GM12873 (cell line): ENCODE data around the gene NRP2.

Source experiments
- CTCF ChIP-seq: IDR thresholded peaks from 2 replicates; pipeline ENCODE4 v1.5.1; 2012; ENCODE audit warnings: low read depth, mild to moderate bottlenecking, moderate library complexity, low read length, control low read depth; ENCODE audit not compliant: insufficient read depth; ENCODE audit errors: missing control alignments

Gene NRP2

GRCh38 chr2:205675861-205676516 is 6.3 kb upstream of the NRP2 start:
- TF ChIP-seq CTCF = peak; percentile 67

GRCh38 chr2:205678541-205679142 is 3.7 kb upstream of the NRP2 start:
- no peak for TF ChIP-seq CTCF

DNA sequence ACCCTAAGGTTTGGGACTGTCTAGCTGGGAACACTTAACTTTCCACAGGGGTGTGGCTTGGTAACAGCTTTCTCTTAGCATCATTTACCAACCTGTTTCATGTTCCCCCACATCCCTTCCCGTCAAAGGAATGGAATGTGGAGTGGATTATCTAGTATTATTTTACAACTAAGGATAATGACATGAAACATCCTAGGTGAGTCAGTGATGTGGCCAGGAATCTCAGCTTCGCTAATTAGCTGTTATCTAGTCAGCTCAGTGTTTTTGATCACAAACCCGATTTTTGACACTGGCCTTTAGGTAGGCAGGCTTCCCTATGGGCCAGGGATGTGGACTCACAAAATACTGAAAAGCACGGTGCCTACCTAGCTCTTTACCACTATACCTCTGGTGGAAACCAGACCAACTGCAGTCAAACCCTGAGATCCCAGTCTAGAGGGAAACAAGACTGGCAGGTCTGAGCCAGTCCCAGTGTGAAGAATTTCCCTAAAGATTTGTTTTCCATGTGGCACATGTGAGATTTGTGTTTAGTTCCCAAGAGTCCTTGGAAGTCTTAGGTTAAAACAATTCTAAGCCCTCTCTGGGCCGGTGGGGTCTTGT is 2.8 kb upstream of the NRP2 start:
- no peak for TF ChIP-seq CTCF

DNA sequence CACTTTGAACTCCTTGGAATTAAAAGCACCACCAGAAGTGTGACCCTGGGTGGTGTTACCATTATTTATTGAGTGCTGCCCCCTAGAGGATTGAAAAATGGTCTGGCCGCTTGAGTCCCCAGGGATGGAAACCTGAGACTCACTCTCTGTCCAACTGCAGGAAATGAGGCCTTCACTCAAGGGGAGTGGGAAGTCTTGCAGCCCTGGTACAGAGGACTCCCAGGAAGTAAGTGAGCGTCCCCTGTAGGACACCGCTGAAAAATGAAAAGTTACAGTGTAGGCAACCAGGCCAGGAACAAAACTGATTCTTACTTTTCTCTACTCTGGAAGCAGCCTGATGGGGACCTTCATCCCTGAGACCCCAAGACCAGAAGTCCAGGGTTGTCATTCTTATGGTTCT is 2.2 kb upstream of the NRP2 start:
- TF ChIP-seq CTCF = peak; percentile 74

DNA sequence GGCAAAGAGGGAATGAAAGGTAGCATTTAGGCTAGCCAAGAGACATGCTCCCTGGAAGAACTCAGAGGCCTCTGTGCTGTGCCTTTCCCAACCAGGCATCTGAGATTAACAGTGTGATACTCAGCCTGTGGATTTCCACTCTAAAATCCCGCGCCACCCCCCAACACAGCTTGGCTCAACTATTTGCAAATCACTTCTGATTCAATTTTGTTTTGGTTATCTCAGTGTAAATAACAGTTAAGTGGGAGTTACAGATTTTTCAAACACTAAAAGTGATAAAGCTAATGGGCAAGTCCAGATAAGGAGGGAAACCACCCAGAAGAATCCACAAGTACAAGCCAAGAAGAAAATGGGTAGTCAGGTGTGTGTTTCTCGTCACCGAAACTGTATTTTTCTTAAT is 1.4 kb upstream of the NRP2 start:
- TF ChIP-seq CTCF = no peak

DNA sequence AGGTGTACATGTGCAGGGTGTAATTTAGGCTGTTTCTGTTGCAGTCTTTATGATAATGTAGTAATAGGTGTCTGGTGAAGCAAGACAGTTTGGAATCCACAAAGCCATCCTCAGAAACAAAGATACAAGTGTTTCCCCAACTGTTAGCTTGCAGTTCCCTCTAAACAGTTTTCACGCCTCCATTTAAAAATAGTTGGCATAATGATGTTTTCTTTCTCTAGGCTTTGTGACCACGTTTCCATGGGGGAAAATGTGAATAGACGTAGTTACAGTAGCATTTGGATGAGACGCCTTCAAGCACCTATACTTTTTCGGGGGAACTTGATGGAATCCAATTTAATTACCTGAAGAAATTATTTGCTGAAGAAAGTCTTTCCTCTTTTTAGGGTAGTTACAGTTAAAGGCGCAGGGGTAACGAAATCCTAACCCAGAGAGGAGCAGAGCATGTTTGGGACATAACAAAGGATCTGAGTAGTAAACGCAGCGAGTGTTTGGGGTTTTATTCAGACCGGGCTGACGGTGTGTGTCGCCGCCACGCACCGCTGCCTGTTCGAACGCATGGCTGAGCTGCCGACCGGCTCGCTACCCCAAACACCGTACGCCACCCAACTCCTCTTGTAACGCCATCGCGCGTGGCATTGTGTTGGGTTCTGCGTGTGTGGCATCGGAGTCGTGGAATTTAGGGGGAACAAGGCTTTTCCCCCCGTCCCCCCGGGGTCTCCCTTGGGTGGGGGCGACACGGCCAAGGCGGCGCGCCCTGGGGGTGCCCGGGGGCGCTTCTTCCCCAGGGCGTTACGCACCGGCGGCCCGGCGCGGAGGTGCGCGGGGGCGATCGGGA is 681 bp upstream of the NRP2 start:
- TF ChIP-seq CTCF = no peak

- TF ChIP-seq CTCF = no peak
Measured at GRCh38 chr2:205682971-205683501, 735 bp downstream of the NRP2 start.
